SU-DHL-6 (cell line): ENCODE data around the gene AFAP1.

Experiments
- H2AFZ ChIP-seq: fragments of 200-600 bp; sonication (generic); 2 replicates; pipeline ENCODE4 v1.6.1; 2014; ENCODE audit warnings: low read depth, mild to moderate bottlenecking, moderate library complexity, mixed read lengths, antibody characterized with exemption, low read length; ENCODE audit not compliant: severe bottlenecking
- H3F3A ChIP-seq: fragments of 200-600 bp; shearing (Covaris generic); 2 replicates; pipeline ENCODE4 v1.6.0; 2016; ENCODE audit warnings: antibody characterized with exemption, mild to moderate bottlenecking; ENCODE audit not compliant: insufficient read depth
- H3K27ac ChIP-seq: fragments of 200-600 bp; sonication (generic); 2 replicates; pipeline ENCODE4 v1.5.1; 2016; ENCODE audit warnings: low read depth, mild to moderate bottlenecking, low read length, moderate library complexity, mixed read lengths
- H3K27me3 ChIP-seq: fragments of 200-600 bp; sonication (generic), shearing (Covaris generic); 2 replicates; pipeline ENCODE4 v1.6.0; 2014; ENCODE audit warnings: mild to moderate bottlenecking, low read length
- H3K36me3 ChIP-seq: fragments of 200-600 bp; sonication (generic); 2 replicates; pipeline ENCODE4 v1.6.1; 2014; ENCODE audit warnings: mild to moderate bottlenecking, low read length, mixed read lengths
- H3K4me2 ChIP-seq: fragments of 300-600, 200-600 bp; shearing (Covaris generic), sonication (generic); 2 replicates; pipeline ENCODE4 v1.6.0; 2014; ENCODE audit warnings: low read length, low read depth, mild to moderate bottlenecking; ENCODE audit not compliant: poor library complexity, severe bottlenecking
- H3K4me3 ChIP-seq: fragments of 200-600 bp; sonication (generic); 2 replicates; pipeline ENCODE4 v1.5.1; 2014; ENCODE audit warnings: antibody characterized with exemption, low read length, mild to moderate bottlenecking, mixed read lengths; ENCODE audit not compliant: insufficient read depth, poor library complexity, severe bottlenecking
- H3K79me2 ChIP-seq: fragments of 200-600 bp; sonication (generic); 2 replicates; pipeline ENCODE4 v1.6.1; 2014; ENCODE audit warnings: mild to moderate bottlenecking, low read length, moderate library complexity; ENCODE audit not compliant: insufficient read depth
- H3K9ac ChIP-seq: fragments of 200-600 bp; sonication (generic); 2 replicates; pipeline ENCODE4 v1.7.0; 2014; ENCODE audit warnings: mild to moderate bottlenecking, low read length
- H3K9me2 ChIP-seq: fragments of 200-600 bp; sonication (generic); replicated peaks from 2 replicates; pipeline ENCODE4 v1.6.1; 2014; ENCODE audit warnings: low read length; ENCODE audit not compliant: insufficient read depth
- H3K9me3 ChIP-seq: fragments of 200-600 bp; sonication (generic); 2 replicates; pipeline ENCODE4 v1.6.1; 2014; ENCODE audit warnings: low read length, mixed read lengths; ENCODE audit not compliant: insufficient read depth
- H4K20me1 ChIP-seq: fragments of 200-600 bp; sonication (generic); 2 replicates; pipeline ENCODE4 v1.6.1; 2014; ENCODE audit warnings: low read depth, mild to moderate bottlenecking, antibody characterized with exemption, low read length, moderate library complexity, mixed read lengths
- CTCF ChIP-seq: fragments of 200-600 bp; sonication (generic); IDR thresholded peaks from one replicate; pipeline ENCODE4 v1.5.1; 2017; ENCODE audit warnings: antibody characterized with exemption, mild to moderate bottlenecking, low read length, moderate library complexity; ENCODE audit not compliant: insufficient read depth, poor library complexity, severe bottlenecking
- EZH2phosphoT487 ChIP-seq: fragments of 200-600 bp; sonication (generic), shearing (Covaris generic); conservative IDR thresholded peaks from 2 replicates; pipeline ENCODE4 v1.6.1; 2018; ENCODE audit warnings: mild to moderate bottlenecking, antibody characterized with exemption, low read length, moderate library complexity, mixed read lengths

The AFAP1 gene

GRCh38 chr4:7771056-7771455, 168.6 kb downstream of the AFAP1 start:
- TF ChIP-seq CTCF (no peak), EZH2phosphoT487 (no peak)
- Histone ChIP-seq H3F3A (no peaks in the 10 kb centered on the region), H2AFZ (no peak overlapping the region), H3K36me3 (no peaks in the 10 kb centered on the region), H3K4me2 (no peak overlapping the region), H3K9ac (no peak overlapping the region), H3K27ac (no peak overlapping the region), H3K9me3 (no peaks in the 10 kb centered on the region), H3K9me2 (no peaks in the 10 kb centered on the region), H3K79me2 (no peaks in the 10 kb centered on the region), H3K4me3 (no peak overlapping the region), H3K27me3 (no peaks in the 10 kb centered on the region), H4K20me1 (no peaks in the 10 kb centered on the region)

GRCh38 chr4:7770224-7771050, 169.2 kb downstream of the AFAP1 start:
- H3K9ac ChIP-seq: no peak overlapping the region
- H3K4me2 ChIP-seq: no peak overlapping the region
- TF ChIP-seq EZH2phosphoT487 (no peak), CTCF (no peak)
- no peaks in the 10 kb centered on the region for H3F3A ChIP-seq
- no peaks in the 10 kb centered on the region for H3K9me3 ChIP-seq
- no peak overlapping the region for H3K4me3 ChIP-seq
- no peak overlapping the region for H2AFZ ChIP-seq
- no peaks in the 10 kb centered on the region for H3K27me3 ChIP-seq
- no peak overlapping the region for H3K27ac ChIP-seq
- H3K79me2 ChIP-seq: no peaks in the 10 kb centered on the region
- H3K9me2 ChIP-seq: no peaks in the 10 kb centered on the region
- no peaks in the 10 kb centered on the region for H4K20me1 ChIP-seq
- no peaks in the 10 kb centered on the region for H3K36me3 ChIP-seq

DNA sequence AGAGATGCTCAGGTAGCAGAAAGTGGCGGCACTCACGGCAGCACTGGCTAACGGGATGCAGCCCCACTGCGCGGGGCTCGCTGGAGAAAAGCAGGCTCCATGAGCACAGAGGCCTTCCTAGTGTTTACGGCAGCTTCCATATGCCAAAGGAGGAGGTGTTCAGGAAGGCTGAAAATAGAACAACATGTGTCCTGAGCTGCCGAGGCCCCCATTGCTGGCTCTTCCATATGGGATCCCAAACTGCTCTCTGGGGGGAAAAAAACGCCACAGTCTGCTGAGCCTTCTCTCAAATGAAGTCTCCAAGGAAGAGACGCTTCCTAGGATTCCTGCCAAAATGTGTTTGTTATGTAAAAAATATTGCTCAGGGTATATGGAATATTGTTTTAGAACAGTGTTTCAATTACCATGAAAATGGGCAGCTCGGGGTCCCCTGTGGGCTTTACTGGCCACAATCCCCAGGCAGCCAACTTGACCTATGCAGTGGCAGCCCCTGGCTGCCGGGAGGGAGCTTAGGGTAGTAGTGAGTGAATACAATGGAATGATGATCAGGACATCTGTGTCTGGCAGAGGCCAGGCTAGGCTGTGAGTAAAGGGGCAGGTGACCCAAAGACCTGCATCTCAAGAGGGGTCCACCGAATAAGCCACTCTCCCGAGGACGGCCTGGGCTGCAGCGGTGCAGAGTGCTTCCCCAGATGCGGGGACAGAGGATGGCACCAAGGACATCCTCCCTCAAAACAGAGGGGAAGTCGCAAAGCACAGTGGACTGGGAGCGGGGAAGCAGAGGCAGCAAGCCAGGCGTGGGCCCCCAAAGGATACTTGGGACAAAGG, 170.1 kb downstream of the AFAP1 start:
- H3K79me2 ChIP-seq: no peaks in the 10 kb centered on the region
- H3K4me3 ChIP-seq: no peak overlapping the region

More for the DNA sequence above, 170.1 kb downstream of the AFAP1 start:
- H3K27ac ChIP-seq: no peak overlapping the region
- H4K20me1 ChIP-seq: no peaks in the 10 kb centered on the region
- H3F3A ChIP-seq: no peaks in the 10 kb centered on the region
- no peak overlapping the region for H2AFZ ChIP-seq
- no peaks in the 10 kb centered on the region for H3K9me2 ChIP-seq
- H3K4me2 ChIP-seq: no peak overlapping the region
- TF ChIP-seq EZH2phosphoT487 (no peak), CTCF (no peak)
- H3K27me3 ChIP-seq: no peaks in the 10 kb centered on the region
- no peaks in the 10 kb centered on the region for H3K9me3 ChIP-seq
- no peak overlapping the region for H3K9ac ChIP-seq
- no peaks in the 10 kb centered on the region for H3K36me3 ChIP-seq
